Prostate gland (tissue), 2 donors: ENCODE measurements around the gene SERINC1. TPM values are rescaled to one million over a fixed set of nuclear protein-coding genes. Genes with fewer than 3 reads are reported as not detected.

Experiments
- DNase-seq: peaks from one replicate; pipeline ENCODE4 v3.0.0-alpha.2; 2019; ENCODE audit warnings: low spot score
- H3K27ac ChIP-seq, 2 donors: fragments of 200-600 bp; sonication (generic); 2 replicates each; pipeline ENCODE4 v1.5.1; 2017 to 2019
- H3K27me3 ChIP-seq: fragments of 200-600 bp; sonication (generic); replicated peaks from 2 replicates; pipeline ENCODE4 v1.5.1; 2019; ENCODE audit not compliant: insufficient read depth
- H3K36me3 ChIP-seq, 2 donors: fragments of 200-600 bp; sonication (generic); 1 replicate in 1 of 2; 2 replicates in 1 of 2; pipeline versions ENCODE4 v1.5.1 to v1.8.1; 2017 to 2019
- H3K4me1 ChIP-seq: fragments of 200-600 bp; sonication (generic); replicated peaks from 2 replicates; pipeline ENCODE4 v1.5.1; 2019
- H3K4me3 ChIP-seq, 2 donors: fragments of 200-600 bp; sonication (generic); 2 replicates each; pipeline ENCODE4 v1.5.1; 2017 to 2019
- H3K9me3 ChIP-seq: fragments of 200-600 bp; sonication (generic); 2 replicates; pipeline ENCODE4 v1.5.1; 2017
- CTCF ChIP-seq, 4 experiments: fragments of 200-600 bp in 2 of 4; fragments of 450-650 bp in 2 of 4; sonication (generic) in 2 of 4; IDR thresholded peaks; 1 replicate in 3 of 4; 2 replicates in 1 of 4; pipeline ENCODE4 v1.5.1; 2016 to 2019; ENCODE audit warnings: antibody characterized with exemption in 4 of 4, mild to moderate bottlenecking in 2 of 4, moderate library complexity in 2 of 4
- POLR2A ChIP-seq: fragments of 450-650 bp; IDR thresholded peaks from one replicate; pipeline ENCODE4 v1.6.1; 2016; ENCODE audit warnings: antibody characterized with exemption, mild to moderate bottlenecking
- POLR2AphosphoS5 ChIP-seq: sonication (generic); formaldehyde crosslinking; IDR thresholded peaks from one replicate; pipeline ENCODE4 v1.6.1; 2017; ENCODE audit warnings: antibody characterized with exemption
- whole genome bisulfite sequencing: methylation state at CpG from one replicate; pipeline ENCODE4 v1.1.5; 2018; 5-methylcytosine and 5-hydroxymethylcytosine counted together
- intact Hi-C: fragments of 100-400 bp; cut with DNase I; formaldehyde crosslinking; loops from one replicate; pipeline ENCODE4 v1.14.2; 2022
- total RNA-seq, 2 donors: library from RNA; depleted of rRNA; stranded (reverse); fragments of >200 nt; gene quantifications; one replicate each; pipeline ENCODE4 v1.1.0, GENCODE V29; 2016

Gene SERINC1
- total RNA-seq, 2 donors from 2014 or later: 159 to 165 TPM

DNA sequence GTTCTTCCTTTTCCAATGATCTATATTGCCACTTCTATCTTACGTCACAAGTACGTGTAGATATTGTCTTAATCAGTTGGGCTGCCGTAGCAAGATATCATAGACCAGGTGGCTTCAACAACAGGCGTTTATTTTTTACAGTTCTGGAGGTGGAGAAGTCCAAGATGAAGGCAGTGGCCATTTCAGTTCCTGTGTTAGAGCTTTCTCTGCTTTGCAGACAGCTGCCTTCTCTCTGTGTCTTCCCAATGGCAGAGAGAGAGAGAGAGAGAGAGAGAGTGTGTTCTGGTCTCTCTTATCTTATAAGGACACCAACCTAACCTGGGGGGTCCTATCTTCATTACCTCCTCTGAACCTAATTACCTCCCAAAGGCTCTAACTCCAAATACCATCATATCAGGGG lies 63.9 kb downstream of the SERINC1 start:
- H3K4me1 ChIP-seq: no peaks in the 10 kb centered on the region
- WGBS: 72% methylated on average over 4 of the region's 4 CpGs

DNA sequence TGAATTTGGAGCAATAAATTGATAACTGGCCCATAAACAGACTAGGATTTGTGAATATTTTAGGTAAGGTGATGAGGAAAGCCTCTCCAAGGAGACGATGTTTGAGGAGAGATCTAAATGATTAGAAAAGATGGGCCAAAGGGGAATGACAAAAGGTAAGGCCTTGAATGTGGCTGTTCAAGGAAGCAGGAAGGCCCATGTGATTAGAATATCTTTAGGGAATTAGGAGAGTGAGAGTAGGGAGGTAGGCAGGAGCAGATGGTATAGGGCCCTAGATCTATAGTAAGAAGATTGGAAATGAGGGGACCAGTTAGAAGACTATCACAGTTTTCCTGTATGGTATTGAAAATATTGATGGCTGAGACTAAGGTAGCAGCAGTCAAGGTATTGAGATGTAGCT lies 65.4 kb downstream of the SERINC1 start:
- TF ChIP-seq POLR2AphosphoS5 (no peak), CTCF (IDR thresholded peaks at IDR 0.05) (no peak), POLR2A (no peak)
- no peaks in the 10 kb centered on the region for H3K4me1 ChIP-seq
- H3K27ac ChIP-seq: no peak overlapping the region
- intact Hi-C loops: no loop called here
- WGBS: 93% methylated on average over 1 of the region's 1 CpG
- no peaks in the 10 kb centered on the region for H3K36me3 ChIP-seq
- no peaks in the 10 kb centered on the region for H3K9me3 ChIP-seq
- no peak for DNase-seq
- no peaks in the 10 kb centered on the region for H3K27me3 ChIP-seq
- no peak overlapping the region for H3K4me3 ChIP-seq

More for the DNA sequence above, 63.9 kb downstream of the SERINC1 start:
- DNase-seq: no peak
- no peaks in the 10 kb centered on the region for H3K9me3 ChIP-seq
- no peaks in the 10 kb centered on the region for H3K27me3 ChIP-seq
- no peak overlapping the region for H3K4me3 ChIP-seq
- intact Hi-C loops: no loop called here
- H3K27ac ChIP-seq: no peak overlapping the region
- no peaks in the 10 kb centered on the region for H3K36me3 ChIP-seq
- no peak for TF ChIP-seq POLR2A
- TF ChIP-seq POLR2AphosphoS5: no peak
- no peak for TF ChIP-seq CTCF (IDR thresholded peaks at IDR 0.05)

DNA sequence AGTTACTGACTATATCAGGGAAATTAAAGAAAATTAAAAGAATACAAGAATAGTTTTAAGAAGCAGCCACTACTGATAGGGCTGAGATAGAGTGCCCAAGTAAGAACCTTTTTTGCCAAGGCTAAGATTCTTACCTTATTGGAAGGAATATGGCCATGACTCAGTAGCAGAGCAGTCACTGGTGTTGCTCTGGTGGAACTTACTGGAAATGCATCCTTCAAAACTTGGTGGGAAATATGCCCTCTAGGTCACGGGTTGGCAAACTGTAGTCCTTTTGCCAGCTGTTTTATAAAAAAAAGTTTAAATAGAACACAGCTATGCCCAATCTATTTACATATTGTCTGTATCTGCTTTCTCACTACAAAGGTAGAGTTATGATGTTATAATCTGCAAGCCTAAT lies 66.2 kb downstream of the SERINC1 start:
- intact Hi-C loops: no loop called here
- H3K27ac ChIP-seq: no peak overlapping the region

GRCh38 chr6:122404444-122404843 lies 67.2 kb downstream of the SERINC1 start:
- no peaks in the 10 kb centered on the region for H3K9me3 ChIP-seq
- no peaks in the 10 kb centered on the region for H3K36me3 ChIP-seq
- no peak overlapping the region for H3K27ac ChIP-seq
- 63% methylated on average over 2 of the region's 2 CpGs for WGBS
- no peaks in the 10 kb centered on the region for H3K27me3 ChIP-seq
- intact Hi-C loops: no loop called here
- no peak overlapping the region for H3K4me3 ChIP-seq
- TF ChIP-seq POLR2AphosphoS5 (no peak), CTCF (IDR thresholded peaks at IDR 0.05) (no peak), POLR2A (no peak)
- no peaks in the 10 kb centered on the region for H3K4me1 ChIP-seq
- DNase-seq: no peak

More for the DNA sequence above, 66.2 kb downstream of the SERINC1 start:
- no peak overlapping the region for H3K4me3 ChIP-seq
- no peaks in the 10 kb centered on the region for H3K4me1 ChIP-seq
- H3K27me3 ChIP-seq: no peaks in the 10 kb centered on the region
- no peak for TF ChIP-seq CTCF (IDR thresholded peaks at IDR 0.05)
- no peak for TF ChIP-seq POLR2A
- no peak for TF ChIP-seq POLR2AphosphoS5
- H3K36me3 ChIP-seq: no peaks in the 10 kb centered on the region
- no peak for DNase-seq
- H3K9me3 ChIP-seq: no peaks in the 10 kb centered on the region
- 100% methylated on average over 1 of the region's 1 CpG for WGBS

DNA sequence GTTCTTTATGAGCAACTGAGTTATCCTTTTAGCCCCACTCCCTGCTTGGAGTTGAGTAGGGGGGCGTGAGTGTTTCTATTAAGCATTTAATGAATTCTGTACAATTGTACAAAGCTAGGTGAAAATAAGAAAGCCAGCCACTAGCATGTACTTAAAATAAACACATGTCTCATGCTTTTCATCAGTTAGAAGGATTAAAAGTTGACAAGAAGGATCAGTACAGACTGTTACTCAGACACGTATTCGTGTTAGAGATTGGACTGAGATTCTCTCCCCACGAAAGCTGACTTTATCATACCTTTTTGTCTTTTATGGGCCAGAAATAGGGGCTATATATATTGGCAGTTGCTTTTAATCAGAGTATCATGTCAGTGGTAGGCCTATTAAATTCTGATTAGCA lies 70.5 kb downstream of the SERINC1 start:
- WGBS: 53% methylated on average over 4 of the region's 4 CpGs
- Histone ChIP-seq H3K27ac (no peak overlapping the region), H3K4me3 (peak overlapping the region in 1 of 2 donors; percentile 89), H3K36me3 (no peaks in the 10 kb centered on the region), H3K4me1 (no peaks in the 10 kb centered on the region), H3K27me3 (no peaks in the 10 kb centered on the region), H3K9me3 (no peaks in the 10 kb centered on the region)
- intact Hi-C loops: no loop called here
- TF ChIP-seq CTCF (IDR thresholded peaks at IDR 0.05) (no peak), POLR2A (no peak), POLR2AphosphoS5 (no peak)
- no peak for DNase-seq
